ENCODE data around the gene TSC1. TPM values are rescaled to one million over a fixed set of nuclear protein-coding genes. Genes with fewer than 3 reads are reported as not detected.

TSC1 gene
- polyA plus RNA-seq, 4 donors, result 38.2 to 59.5 (median 45.5) TPM

Other genes with a start within 250 kb of the TSC1 start
- 1 to 10 TPM; 2.0 to 3.9 (median 3.8) TPM for gene AK8, start 66.3 kb downstream of the TSC1 start, polyA plus RNA-seq (ENCODE audit: insufficient read length in 4 of 4)
- 10 to 100 TPM in 1 of 4 donors, 1 to 10 TPM in 3; 6.2 to 10.5 (median 8.6) TPM for gene SPACA9, start 65.7 kb downstream of the TSC1 start, polyA plus RNA-seq (ENCODE audit: insufficient read length in 4 of 4)
- 1 to 10 TPM in 1 of 4 donors, under 1 TPM in 3; 0.39 to 1.3 (median 0.70) TPM for gene GFI1B, start 34.1 kb upstream of the TSC1 start, polyA plus RNA-seq (ENCODE audit: insufficient read length in 4 of 4)
- 10 to 100 TPM; 53.2 to 79.9 (median 64.2) TPM for gene GTF3C5, start 86.4 kb upstream of the TSC1 start, polyA plus RNA-seq (ENCODE audit: insufficient read length in 4 of 4)
- 1 to 10 TPM; 2.0 to 5.6 (median 4.8) TPM for gene CEL, start 117.4 kb upstream of the TSC1 start, polyA plus RNA-seq (ENCODE audit: insufficient read length in 4 of 4)
- 10 to 100 TPM; 28.5 to 39.6 (median 33.9) TPM for gene RALGDS, start 176.6 kb upstream of the TSC1 start, polyA plus RNA-seq (ENCODE audit: insufficient read length in 4 of 4)
- 1 to 10 TPM; 1.8 to 4.7 (median 2.4) TPM for gene GBGT1, start 219.3 kb upstream of the TSC1 start, polyA plus RNA-seq (ENCODE audit: insufficient read length in 4 of 4)